GM10266 (cell line): Measurements from ENCODE around the gene DOCK3.

Experiments used
- DNase-seq: peaks from one replicate; pipeline ENCODE4 v3.0.0; 2012; ENCODE audit errors: extremely low spot score
- CTCF ChIP-seq: IDR thresholded peaks from 2 replicates; pipeline ENCODE4 v1.5.1; 2012; ENCODE audit warnings: mild to moderate bottlenecking, low read depth; ENCODE audit not compliant: control insufficient read depth, insufficient read depth; ENCODE audit errors: missing control alignments

The DOCK3 gene

GRCh38 chr3:51396401-51396800 lies 721.7 kb downstream of the DOCK3 start:
- no peak for TF ChIP-seq CTCF
- DNase-seq: no peak

GRCh38 chr3:51397392-51397791 lies 722.7 kb downstream of the DOCK3 start:
- DNase-seq: no peak
- TF ChIP-seq CTCF: no peak

GRCh38 chr3:51398595-51399310 lies 724.0 kb downstream of the DOCK3 start:
- TF ChIP-seq CTCF: no peak
- no peak for DNase-seq

- no peak for DNase-seq
- TF ChIP-seq CTCF: no peak
These were observed 725.4 kb downstream of the DOCK3 start for GRCh38 chr3:51400166-51400565.

GRCh38 chr3:51401735-51402134 lies 727.0 kb downstream of the DOCK3 start:
- TF ChIP-seq CTCF: no peak
- no peak for DNase-seq

GRCh38 chr3:51403675-51404074 lies 728.9 kb downstream of the DOCK3 start:
- TF ChIP-seq CTCF: no peak
- no peak for DNase-seq

GRCh38 chr3:51408021-51408420 lies 733.3 kb downstream of the DOCK3 start:
- no peak for DNase-seq
- TF ChIP-seq CTCF: no peak
